ENCODE results near the gene ZNF618.

The ZNF618 gene

GRCh38 chr9:113934829-113935676 is 58.9 kb downstream of the ZNF618 start:
- no peak for DNase-seq

DNA sequence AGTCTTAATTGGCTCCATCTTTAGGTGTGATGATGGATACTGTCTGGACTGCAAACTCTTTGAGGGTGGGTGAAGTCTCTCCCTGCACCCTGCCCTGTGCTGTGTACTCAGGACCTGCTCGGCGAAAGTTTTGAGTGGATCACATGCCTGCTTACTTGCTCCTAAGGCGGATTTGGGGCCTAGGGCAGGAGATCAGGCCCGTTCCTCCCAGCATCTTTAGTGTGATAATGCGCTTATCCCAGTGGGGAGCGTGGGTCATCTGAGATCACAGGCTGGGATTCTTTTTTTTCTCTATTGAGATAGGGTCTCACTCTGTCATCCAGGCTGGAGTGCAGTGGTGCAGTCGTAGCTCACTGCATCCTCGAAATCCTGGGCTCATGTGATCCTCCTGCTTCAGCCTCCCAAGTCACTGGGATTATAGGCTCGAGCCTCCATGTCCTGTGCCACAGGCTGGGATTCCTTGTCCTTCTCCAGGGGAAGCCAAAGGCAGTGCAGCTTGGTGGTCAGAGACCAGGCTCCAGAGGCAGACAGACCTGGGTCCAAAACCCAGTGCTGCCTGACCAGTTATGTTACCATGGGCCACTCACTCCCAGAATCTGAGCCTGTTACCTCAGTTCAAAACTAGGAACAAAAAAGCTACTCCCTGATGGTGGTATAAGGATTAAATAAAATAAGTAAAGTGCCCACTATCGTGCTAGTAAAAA is 59.7 kb downstream of the ZNF618 start:
- DNase-seq, result no peak

DNA sequence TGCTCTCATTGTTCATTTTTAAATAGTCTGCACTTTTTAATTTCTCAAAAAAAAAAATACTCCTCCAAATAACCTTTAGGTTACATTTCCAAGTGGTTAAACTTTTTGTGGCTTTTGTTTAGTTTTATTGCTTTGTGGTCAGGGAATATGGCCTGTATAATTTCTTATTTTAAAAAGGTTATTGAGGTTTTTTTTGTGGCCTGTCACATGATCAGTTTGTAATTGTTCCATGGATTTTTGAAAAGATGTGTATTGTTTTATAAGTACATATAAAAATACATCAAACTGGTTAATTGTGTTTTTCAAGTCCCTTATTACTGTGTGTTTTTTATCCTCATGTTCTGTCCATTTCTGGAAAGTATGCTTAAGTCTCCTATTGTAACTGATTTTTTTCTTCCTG is 64.0 kb downstream of the ZNF618 start:
- no peak for DNase-seq

DNA sequence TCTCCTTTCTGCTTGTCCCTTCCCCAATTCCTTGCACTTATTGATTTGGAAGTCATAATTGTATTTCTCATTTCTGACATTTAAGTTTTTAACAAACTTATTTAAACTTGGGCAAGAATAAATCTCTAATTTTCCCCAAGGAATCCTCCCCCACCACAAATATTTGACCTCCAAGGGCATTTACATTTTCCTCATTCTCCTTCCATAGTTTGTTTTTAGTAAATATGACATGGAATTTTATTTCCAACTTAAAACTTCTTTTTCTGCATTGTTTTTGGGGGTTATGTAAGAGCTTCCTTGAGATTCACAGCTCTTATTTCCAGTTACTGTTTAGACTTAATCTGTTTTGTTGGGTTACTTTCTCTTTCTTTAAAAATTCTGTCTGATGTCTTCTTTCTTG is 64.9 kb downstream of the ZNF618 start:
- DNase-seq, result no peak

DNA sequence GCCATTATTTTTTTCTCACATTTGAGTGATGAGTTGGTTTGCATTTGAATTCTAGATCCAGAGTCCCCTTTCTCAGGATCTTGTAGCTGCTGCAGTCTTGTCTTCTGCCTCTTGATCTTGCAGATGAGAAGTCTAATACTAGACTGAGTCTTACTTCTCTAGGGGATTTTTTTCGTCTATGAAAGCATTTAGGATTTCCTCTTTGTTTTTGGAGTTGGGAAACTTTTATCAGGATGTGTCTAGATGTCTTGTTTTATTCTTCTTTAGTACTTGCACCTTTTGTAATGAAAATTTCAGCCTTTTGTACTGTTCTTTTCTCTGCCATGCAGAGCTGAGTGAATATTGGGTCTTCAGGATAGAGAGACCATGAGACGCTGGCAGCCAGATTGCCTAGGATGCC is 65.4 kb downstream of the ZNF618 start:
- DNase-seq, result no peak

DNA sequence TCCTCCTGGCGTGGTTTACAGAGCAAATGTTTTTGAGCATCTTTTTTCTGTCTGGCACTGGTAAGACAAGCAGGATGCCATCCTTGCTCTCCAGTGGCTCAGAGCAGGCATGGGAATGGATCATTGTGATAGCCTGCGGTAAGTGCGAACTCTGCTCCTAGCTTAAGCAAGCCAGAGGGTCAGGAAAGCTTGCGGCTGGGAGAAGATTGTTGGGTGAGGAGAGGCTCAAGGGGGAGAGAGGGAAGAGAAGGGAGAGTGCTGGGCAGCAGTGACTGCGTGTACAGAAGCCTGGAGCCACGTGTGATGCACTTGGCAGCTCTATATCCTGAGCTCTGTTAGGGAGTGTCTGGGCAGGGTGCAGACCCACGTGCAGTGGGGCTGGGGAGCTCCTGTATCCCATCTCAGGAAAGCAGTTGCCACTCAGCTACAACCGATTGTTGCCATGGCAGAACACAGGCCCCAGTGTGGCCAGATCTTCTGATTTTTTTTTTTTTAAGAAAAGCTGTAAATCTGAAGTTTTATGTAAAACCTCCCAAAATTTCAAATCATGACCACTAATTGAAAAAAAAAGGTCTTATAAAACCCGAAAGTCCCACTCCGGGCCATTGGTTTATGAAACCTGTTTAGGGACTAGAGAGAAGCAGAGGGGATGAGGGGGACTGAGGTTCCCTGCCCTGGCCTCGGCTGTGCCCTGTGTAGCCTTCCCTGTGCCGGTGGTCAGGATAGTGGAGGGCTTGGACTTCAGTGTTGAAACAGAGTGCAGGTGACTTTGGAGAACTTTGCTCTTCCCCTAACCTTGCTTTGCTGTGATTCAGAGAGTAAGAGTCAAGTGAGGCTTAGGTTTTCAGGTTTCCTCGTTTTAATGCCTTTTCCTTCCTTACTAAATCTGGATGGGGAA is 67.3 kb downstream of the ZNF618 start:
- DNase-seq, result no peak

- no peak for DNase-seq
These were observed 69.7 kb downstream of the ZNF618 start for GRCh38 chr9:113945784-113946183.

GRCh38 chr9:113946496-113947115 is 70.5 kb downstream of the ZNF618 start:
- DNase-seq, result no peak

DNA sequence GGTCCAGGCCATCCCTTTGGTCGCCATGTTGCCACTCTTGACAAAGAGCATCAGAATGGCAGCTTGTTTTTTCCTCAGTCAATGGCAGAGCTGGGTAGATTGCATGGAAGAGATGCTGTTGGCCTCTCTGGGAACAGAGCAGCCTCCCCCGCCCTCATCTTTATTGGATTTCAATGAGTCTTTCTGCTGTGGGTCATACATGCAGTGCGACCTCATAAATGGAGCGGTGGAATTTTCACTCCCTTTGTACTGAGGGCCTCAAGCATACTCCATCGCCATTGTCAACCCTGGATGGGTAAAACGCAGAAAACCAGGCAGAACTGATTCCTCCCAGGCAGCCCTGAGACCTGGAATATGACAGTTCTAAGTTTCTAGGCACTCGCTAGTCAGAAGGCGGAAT is 71.8 kb downstream of the ZNF618 start:
- no peak for DNase-seq

- no peak for DNase-seq
These were observed 72.9 kb downstream of the ZNF618 start for GRCh38 chr9:113948891-113949570.

DNA sequence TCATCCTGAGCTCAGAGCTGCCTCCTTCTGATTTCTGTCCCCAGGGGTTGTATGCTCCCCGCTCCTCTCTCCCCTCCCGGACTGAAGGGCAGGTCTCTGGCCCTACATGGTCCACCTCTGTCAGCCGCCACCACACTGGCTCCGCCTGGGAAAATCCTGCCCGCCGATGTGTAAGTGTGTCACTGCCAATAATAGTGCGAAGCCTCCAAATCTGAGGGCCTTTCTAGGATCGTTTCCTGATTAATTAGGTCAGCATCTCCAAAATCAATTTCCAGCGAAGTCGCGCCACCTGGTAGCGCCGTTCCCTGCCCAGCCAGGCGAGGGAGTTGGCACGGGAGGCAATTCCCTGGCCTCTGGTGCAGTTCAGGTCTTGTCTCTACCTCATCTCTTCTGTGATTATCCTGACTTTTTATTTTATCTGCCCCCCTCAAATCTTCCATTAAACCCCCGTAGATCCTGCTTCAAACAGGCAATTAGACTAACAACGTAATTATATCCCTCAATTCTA is 73.5 kb downstream of the ZNF618 start:
- DNase-seq, result no peak

- no peak for DNase-seq
These were observed 74.3 kb downstream of the ZNF618 start for GRCh38 chr9:113950195-113951031.

GRCh38 chr9:113951032-113951372 is 74.9 kb downstream of the ZNF618 start:
- DNase-seq, result no peak

- DNase-seq, result no peak
These were observed 76.6 kb downstream of the ZNF618 start for GRCh38 chr9:113952676-113953075.

DNA sequence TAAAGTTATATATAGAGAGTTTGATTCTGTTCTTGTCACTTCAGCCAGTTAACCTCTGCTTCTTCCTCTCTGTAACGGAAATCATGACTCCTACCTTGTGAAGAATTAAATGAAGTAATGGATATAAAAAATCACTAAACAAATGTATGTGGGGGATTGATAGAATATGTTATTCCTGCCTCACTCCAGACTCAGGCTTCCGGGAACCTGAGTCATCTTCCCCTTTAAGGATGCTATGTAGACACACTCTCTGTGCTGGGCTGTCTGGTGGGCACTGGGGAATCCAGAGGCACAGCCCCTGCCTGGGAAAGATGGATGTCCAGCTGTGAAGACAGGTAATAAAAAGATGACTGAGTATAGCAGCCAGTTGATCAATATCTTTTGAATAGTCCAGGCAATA is 77.4 kb downstream of the ZNF618 start:
- no peak for DNase-seq

DNA sequence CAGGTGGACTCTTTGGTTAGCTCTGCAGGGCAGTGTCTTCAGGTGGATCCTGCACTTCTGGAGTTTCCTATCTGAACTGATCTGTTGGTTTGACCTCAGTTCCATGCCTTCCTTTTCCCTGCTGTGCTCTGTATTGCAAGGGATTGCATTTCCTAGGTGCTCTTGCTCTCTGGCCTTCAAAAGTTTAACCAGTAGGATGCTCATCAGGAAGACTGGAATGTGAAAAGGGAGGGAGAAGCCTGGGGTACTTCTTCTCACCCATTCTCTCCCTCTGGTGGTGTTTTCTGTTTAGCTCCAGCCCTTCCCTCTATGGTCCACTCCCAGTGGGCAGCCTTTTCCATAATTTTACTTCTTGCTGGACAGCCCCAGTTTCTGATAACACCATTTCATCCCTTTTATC is 78.5 kb downstream of the ZNF618 start:
- no peak for DNase-seq

DNA sequence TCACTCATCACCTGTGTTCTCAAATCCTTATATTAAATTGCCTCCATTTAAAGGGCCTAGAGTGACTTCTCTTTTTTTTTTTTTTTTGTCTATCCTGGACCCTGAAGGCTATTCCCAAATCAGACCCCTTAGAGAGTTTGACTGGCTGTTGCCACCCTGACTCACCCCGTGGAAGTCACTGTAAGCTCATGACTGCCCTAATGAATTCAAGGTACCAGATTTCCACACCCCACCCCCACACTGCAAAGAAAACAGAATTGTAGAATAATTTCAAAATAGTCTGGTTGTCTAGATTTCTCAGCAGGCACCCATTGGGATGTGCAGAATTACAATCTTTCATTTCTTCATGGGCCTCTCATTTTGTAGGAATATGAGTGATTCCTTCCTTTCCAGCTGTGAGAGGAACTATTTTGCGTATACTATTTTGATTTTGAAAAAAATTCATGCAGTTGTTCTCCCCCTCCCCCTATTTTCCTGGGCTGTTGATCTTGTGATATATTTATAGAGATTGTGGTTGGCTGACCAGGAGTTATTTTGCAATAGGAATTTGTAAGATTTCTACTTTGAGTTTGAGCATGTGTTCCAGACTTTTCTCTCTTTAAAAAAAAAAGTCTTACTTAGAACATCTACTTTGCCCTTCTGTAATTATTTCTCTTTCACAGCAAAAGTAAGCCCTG is 79.1 kb downstream of the ZNF618 start:
- no peak for DNase-seq

GRCh38 chr9:113956901-113957300 is 80.8 kb downstream of the ZNF618 start:
- DNase-seq, result no peak

DNA sequence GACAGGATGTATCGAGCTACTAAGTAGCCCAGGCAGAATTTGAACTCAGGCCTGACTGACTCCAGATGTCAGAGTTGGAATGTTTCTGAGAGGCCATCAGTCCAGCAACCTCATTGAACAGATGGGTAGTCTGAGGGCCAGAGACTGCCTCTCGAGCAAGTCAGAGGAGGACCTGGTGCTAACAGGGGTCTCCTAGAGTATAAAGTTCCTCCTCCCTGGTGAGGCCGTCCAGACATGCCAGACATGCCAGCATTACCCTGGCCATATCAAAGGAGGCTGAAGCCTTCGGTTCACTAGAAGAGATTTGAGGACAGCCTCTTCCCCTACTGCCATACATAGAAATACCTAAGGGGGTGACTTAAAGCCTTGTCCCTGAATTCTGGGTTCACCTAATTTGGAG is 81.2 kb downstream of the ZNF618 start:
- no peak for DNase-seq

GRCh38 chr9:113957821-113958341 is 81.8 kb downstream of the ZNF618 start:
- DNase-seq, result no peak
